ENCODE results near the gene FBXO41.

Gene FBXO41

DNA sequence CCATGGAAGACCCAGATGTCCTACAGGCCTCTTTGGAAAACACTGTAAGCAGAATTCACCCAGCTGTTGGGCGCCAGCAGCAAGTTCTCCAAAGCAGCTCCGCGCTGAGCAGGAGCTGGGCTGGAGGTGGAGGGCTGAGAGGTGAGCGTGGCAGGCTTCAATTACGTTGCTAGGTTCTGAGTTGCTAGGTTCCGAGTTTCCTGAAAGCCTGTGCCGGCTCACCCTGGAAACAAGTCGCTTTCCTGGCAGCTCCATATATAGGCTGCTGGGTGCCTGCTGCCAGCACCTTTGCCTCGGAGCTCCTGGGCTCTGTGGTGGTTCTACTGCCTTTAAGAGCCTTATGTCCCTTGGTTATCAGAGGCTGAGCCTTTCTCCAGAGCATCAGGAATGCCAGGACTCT, 23.4 kb upstream of the FBXO41 start:
- ChIA-PET CTCF (no interaction called here), POLR2A (no interaction called here)

DNA sequence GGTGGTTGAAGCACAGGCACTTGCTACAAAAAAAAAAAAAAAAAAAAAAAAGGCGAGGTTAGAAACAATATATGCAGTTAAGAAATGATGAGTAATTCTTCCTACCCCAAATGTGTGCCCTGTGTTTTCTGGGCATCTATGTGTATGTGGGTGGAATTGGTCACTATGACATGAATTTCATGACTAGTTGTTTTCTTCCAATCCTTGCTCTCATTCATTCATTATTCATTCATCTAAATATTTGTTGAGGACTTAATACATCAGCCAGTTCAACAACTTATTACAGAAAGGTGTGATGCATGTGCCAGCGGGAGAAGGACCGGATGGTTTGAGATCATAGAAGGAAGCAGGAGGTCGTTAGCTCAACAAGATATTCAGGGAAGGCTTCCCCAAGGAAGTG, 17.4 kb upstream of the FBXO41 start:
- POLR2A ChIA-PET: no interaction called here
- 91% methylated on average over 3 of the region's 4 CpGs for WGBS (ENCODE audit: insufficient coverage)
- no peak for DNase-seq
- Histone ChIP-seq H3K4me1 (ENCODE audit: control extremely low read depth in 1 of 4, control insufficient read depth in 4 of 4, insufficient read depth in 4 of 4, low read length in 3 of 4) (no peaks in the 10 kb centered on the region), H3K27ac (ENCODE audit: insufficient read depth in 1 of 2, low read depth in 1 of 2, low read length in 2 of 2, poor library complexity in 1 of 2, severe bottlenecking in 2 of 2) (no peak overlapping the region), H3K4me3 (ENCODE audit: control insufficient read depth in 1 of 7, extremely low read depth in 1 of 7, insufficient read depth in 4 of 7, low read depth in 2 of 7, low read length in 6 of 7) (no peak overlapping the region), H3K9me3 (ENCODE audit: control extremely low read depth in 1 of 5, control insufficient read depth in 4 of 5, insufficient read depth in 2 of 5, low read depth in 1 of 5, low read length in 4 of 5) (no peaks in the 10 kb centered on the region), H3K36me3 (ENCODE audit: control insufficient read depth in 4 of 4, insufficient read depth in 4 of 4, low read length in 3 of 4) (no peaks in the 10 kb centered on the region), H3K27me3 (replicated peaks in 2 of 5; ENCODE audit: control insufficient read depth in 4 of 5, insufficient read depth in 5 of 5, low read length in 4 of 5) (peaks cover 4 to 31% (median 20%) of the 10 kb centered on the region in 5 experiments)
- CTCF ChIA-PET: interaction anchor here (2.1 kb wide), 1 partner anchor 11 kb away, joined by 6 read pairs; no protein-coding TSS in a partner anchor

More for the DNA sequence above, 23.4 kb upstream of the FBXO41 start:
- no peak overlapping the region for H3K4me3 ChIP-seq (ENCODE audit: control insufficient read depth in 1 of 7, extremely low read depth in 1 of 7, insufficient read depth in 4 of 7, low read depth in 2 of 7, low read length in 6 of 7)
- H3K4me1 ChIP-seq (ENCODE audit: control extremely low read depth in 1 of 4, control insufficient read depth in 4 of 4, insufficient read depth in 4 of 4, low read length in 3 of 4): no peaks in the 10 kb centered on the region
- WGBS (ENCODE audit: insufficient coverage): 70% methylated on average over 5 of the region's 9 CpGs
- H3K27ac ChIP-seq (ENCODE audit: insufficient read depth in 1 of 2, low read depth in 1 of 2, low read length in 2 of 2, poor library complexity in 1 of 2, severe bottlenecking in 2 of 2): no peak overlapping the region
- DNase-seq: no peak
- peaks cover 0 to 3% (median 1%) of the 10 kb centered on the region in 5 experiments for H3K9me3 ChIP-seq (ENCODE audit: control extremely low read depth in 1 of 5, control insufficient read depth in 4 of 5, insufficient read depth in 2 of 5, low read depth in 1 of 5, low read length in 4 of 5)
- H3K27me3 ChIP-seq (replicated peaks in 2 of 5; ENCODE audit: control insufficient read depth in 4 of 5, insufficient read depth in 5 of 5, low read length in 4 of 5): peaks cover 0 to 18% (median 3%) of the 10 kb centered on the region in 5 experiments
- no peaks in the 10 kb centered on the region for H3K36me3 ChIP-seq (ENCODE audit: control insufficient read depth in 4 of 4, insufficient read depth in 4 of 4, low read length in 3 of 4)

DNA sequence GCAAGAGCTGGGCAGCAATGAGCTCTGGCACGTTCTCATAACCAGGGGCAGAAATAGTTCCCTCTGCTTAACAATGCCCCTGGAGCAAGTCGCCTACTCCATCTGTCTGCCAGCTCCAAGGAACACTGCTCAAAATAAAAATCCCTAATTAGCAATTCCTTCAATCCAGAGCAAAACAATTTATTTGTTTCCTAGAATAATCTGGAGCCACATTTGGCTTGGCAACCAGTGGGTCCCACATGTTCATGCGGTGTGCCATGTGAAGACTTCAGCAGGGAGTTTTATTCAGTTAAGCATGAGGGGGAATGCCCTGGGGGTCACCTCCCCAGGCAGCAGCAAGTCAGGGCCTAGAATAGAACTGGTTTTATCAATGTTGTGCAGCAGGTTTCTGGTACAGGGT, 16.6 kb upstream of the FBXO41 start:
- Histone ChIP-seq H3K27ac (ENCODE audit: insufficient read depth in 1 of 2, low read depth in 1 of 2, low read length in 2 of 2, poor library complexity in 1 of 2, severe bottlenecking in 2 of 2) (no peak overlapping the region), H3K4me1 (ENCODE audit: control extremely low read depth in 1 of 4, control insufficient read depth in 4 of 4, insufficient read depth in 4 of 4, low read length in 3 of 4) (no peaks in the 10 kb centered on the region), H3K4me3 (ENCODE audit: control insufficient read depth in 1 of 7, extremely low read depth in 1 of 7, insufficient read depth in 4 of 7, low read depth in 2 of 7, low read length in 6 of 7) (no peak overlapping the region), H3K36me3 (ENCODE audit: control insufficient read depth in 4 of 4, insufficient read depth in 4 of 4, low read length in 3 of 4) (no peaks in the 10 kb centered on the region), H3K9me3 (ENCODE audit: control extremely low read depth in 1 of 5, control insufficient read depth in 4 of 5, insufficient read depth in 2 of 5, low read depth in 1 of 5, low read length in 4 of 5) (no peaks in the 10 kb centered on the region), H3K27me3 (replicated peaks in 2 of 5; ENCODE audit: control insufficient read depth in 4 of 5, insufficient read depth in 5 of 5, low read length in 4 of 5) (peaks cover 8 to 38% (median 20%) of the 10 kb centered on the region in 5 experiments)
- no peak for DNase-seq
- ChIA-PET CTCF (no interaction called here), POLR2A (no interaction called here)
- 67% methylated on average over 3 of the region's 3 CpGs for WGBS (ENCODE audit: insufficient coverage)

DNA sequence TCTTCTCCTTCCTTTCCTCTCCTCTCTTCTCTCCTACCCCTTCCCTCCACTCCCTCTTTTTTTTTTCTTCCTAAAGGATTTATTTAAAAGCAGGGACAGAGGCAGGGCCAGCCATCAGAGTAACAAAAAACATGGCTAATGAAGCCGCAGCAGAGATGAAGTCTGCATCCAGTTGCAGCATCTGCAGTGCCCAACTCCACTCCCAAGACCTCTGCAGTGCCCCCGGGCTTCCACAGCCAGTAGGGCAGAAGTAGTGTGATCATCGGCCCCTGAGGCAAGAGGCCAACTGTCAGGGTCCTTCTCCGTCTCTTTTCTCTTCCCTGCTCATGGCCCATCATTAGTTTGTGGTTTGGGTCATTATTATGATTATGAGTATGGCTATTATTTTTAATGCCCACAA, 13.3 kb upstream of the FBXO41 start:
- Histone ChIP-seq H3K9me3 (ENCODE audit: control extremely low read depth in 1 of 5, control insufficient read depth in 4 of 5, insufficient read depth in 2 of 5, low read depth in 1 of 5, low read length in 4 of 5) (peaks cover 0 to 6% (median 4%) of the 10 kb centered on the region in 5 experiments), H3K27ac (ENCODE audit: insufficient read depth in 1 of 2, low read depth in 1 of 2, low read length in 2 of 2, poor library complexity in 1 of 2, severe bottlenecking in 2 of 2) (no peak overlapping the region), H3K36me3 (ENCODE audit: control insufficient read depth in 4 of 4, insufficient read depth in 4 of 4, low read length in 3 of 4) (no peaks in the 10 kb centered on the region), H3K27me3 (replicated peaks in 2 of 5; ENCODE audit: control insufficient read depth in 4 of 5, insufficient read depth in 5 of 5, low read length in 4 of 5) (peaks cover 26 to 64% (median 37%) of the 10 kb centered on the region in 5 experiments), H3K4me3 (ENCODE audit: control insufficient read depth in 1 of 7, extremely low read depth in 1 of 7, insufficient read depth in 4 of 7, low read depth in 2 of 7, low read length in 6 of 7) (no peak overlapping the region), H3K4me1 (ENCODE audit: control extremely low read depth in 1 of 4, control insufficient read depth in 4 of 4, insufficient read depth in 4 of 4, low read length in 3 of 4) (peaks cover 0 to 14% (median 10%) of the 10 kb centered on the region in 4 experiments)
- WGBS (ENCODE audit: insufficient coverage): 54% methylated on average over 2 of the region's 4 CpGs
- POLR2A ChIA-PET: no interaction called here
- DNase-seq: no peak
- CTCF ChIA-PET: no interaction called here

DNA sequence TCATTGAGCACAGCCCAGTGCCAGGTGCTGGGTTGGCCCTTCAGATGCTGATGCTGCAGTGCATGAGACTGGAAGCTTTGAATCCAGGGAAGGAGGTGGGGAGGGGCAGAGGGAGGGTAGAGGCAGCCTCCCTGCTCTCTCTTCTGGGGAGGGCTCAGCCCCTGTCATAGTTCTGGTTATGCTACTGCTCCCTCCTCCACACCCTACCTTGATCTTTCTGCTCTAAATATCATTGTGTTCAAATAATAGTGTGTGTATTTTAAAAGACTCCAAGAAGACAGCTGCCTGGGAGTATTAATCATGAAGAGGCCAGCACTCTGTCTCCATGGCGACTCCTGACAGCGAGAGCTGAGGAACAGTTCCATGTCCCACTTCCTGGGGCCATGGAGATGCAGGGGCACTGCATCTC, 12.9 kb upstream of the FBXO41 start:
- CTCF ChIA-PET: no interaction called here

DNA sequence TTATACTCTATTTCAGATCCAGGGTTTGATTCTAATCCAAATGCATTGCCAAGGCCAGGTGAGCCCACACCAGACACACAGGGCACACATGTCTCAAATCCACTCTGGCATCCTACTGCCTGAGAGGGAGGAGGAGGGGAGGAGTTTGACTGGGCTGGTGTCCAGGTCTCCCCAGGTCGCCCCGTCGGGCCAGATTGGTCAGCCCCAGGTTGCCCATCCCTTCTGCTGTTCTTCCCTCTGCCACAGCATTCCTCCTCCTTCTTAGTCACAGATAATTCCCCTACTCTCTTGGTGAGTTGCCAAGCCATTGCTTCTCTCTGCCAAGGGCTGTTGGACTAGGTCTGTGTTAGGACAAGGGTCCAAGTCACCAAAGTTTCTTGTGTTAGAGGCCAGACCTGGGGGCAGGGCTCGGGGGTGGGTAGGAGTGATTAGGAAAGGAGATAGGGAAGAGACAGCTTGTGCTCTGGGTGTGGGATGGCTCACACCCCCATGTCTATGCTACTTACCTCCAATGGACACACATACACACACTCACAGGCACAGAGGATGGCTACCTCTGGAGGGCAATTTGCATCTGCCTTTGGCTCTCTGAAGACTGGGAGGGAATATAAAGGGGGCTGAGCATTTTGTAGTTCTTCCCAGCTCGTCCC, 11.6 kb upstream of the FBXO41 start:
- DNase-seq: no peak
- Histone ChIP-seq H3K27ac (ENCODE audit: insufficient read depth in 1 of 2, low read depth in 1 of 2, low read length in 2 of 2, poor library complexity in 1 of 2, severe bottlenecking in 2 of 2) (no peak overlapping the region), H3K9me3 (ENCODE audit: control extremely low read depth in 1 of 5, control insufficient read depth in 4 of 5, insufficient read depth in 2 of 5, low read depth in 1 of 5, low read length in 4 of 5) (peaks cover 0 to 6% (median 4%) of the 10 kb centered on the region in 5 experiments), H3K36me3 (ENCODE audit: control insufficient read depth in 4 of 4, insufficient read depth in 4 of 4, low read length in 3 of 4) (no peaks in the 10 kb centered on the region), H3K27me3 (replicated peaks in 2 of 5; ENCODE audit: control insufficient read depth in 4 of 5, insufficient read depth in 5 of 5, low read length in 4 of 5) (peaks cover 27 to 81% (median 33%) of the 10 kb centered on the region in 5 experiments), H3K4me3 (ENCODE audit: control insufficient read depth in 1 of 7, extremely low read depth in 1 of 7, insufficient read depth in 4 of 7, low read depth in 2 of 7, low read length in 6 of 7) (no peak overlapping the region), H3K4me1 (ENCODE audit: control extremely low read depth in 1 of 4, control insufficient read depth in 4 of 4, insufficient read depth in 4 of 4, low read length in 3 of 4) (peaks cover 0 to 31% (median 26%) of the 10 kb centered on the region in 4 experiments)
- WGBS (ENCODE audit: insufficient coverage): no CpG with 5 or more reads among the region's 5 CpGs
- CTCF ChIA-PET: interaction anchor here (1.2 kb wide), 1 partner anchor 89 kb away, joined by 3 read pairs; the partner anchor contains the start of gene ALMS1
- POLR2A ChIA-PET: no interaction called here

More for the DNA sequence above, 12.9 kb upstream of the FBXO41 start:
- H3K4me1 ChIP-seq (ENCODE audit: control extremely low read depth in 1 of 4, control insufficient read depth in 4 of 4, insufficient read depth in 4 of 4, low read length in 3 of 4): peaks cover 0 to 18% (median 13%) of the 10 kb centered on the region in 4 experiments
- POLR2A ChIA-PET: no interaction called here
- no peaks in the 10 kb centered on the region for H3K36me3 ChIP-seq (ENCODE audit: control insufficient read depth in 4 of 4, insufficient read depth in 4 of 4, low read length in 3 of 4)
- H3K27me3 ChIP-seq (replicated peaks in 2 of 5; ENCODE audit: control insufficient read depth in 4 of 5, insufficient read depth in 5 of 5, low read length in 4 of 5): peaks cover 27 to 68% (median 36%) of the 10 kb centered on the region in 5 experiments
- WGBS (ENCODE audit: insufficient coverage): 27% methylated on average over 2 of the region's 2 CpGs
- DNase-seq: no peak
- no peak overlapping the region for H3K27ac ChIP-seq (ENCODE audit: insufficient read depth in 1 of 2, low read depth in 1 of 2, low read length in 2 of 2, poor library complexity in 1 of 2, severe bottlenecking in 2 of 2)
- H3K4me3 ChIP-seq (ENCODE audit: control insufficient read depth in 1 of 7, extremely low read depth in 1 of 7, insufficient read depth in 4 of 7, low read depth in 2 of 7, low read length in 6 of 7): no peak overlapping the region
- peaks cover 0 to 6% (median 4%) of the 10 kb centered on the region in 5 experiments for H3K9me3 ChIP-seq (ENCODE audit: control extremely low read depth in 1 of 5, control insufficient read depth in 4 of 5, insufficient read depth in 2 of 5, low read depth in 1 of 5, low read length in 4 of 5)

DNA sequence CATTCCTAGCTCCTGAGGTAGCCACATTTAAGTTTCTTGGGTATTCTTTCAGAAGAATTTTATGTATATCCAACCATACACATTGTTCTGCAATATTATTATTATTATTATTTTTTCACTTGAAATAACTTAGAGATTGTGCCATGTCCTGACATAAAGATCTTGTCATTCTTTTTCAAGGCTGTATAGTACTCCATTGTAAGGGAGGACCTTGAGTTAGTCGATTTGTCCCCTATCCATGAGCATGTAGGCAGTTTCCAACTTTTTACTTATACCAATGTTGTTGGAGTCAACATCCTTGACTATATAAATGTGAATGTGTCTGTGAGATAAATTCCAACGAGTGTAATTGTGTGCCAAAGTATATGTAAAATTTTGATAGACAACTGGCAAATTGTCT, 10.0 kb upstream of the FBXO41 start:
- no peak for DNase-seq
- Histone ChIP-seq H3K27ac (ENCODE audit: insufficient read depth in 1 of 2, low read depth in 1 of 2, low read length in 2 of 2, poor library complexity in 1 of 2, severe bottlenecking in 2 of 2) (no peak overlapping the region), H3K36me3 (ENCODE audit: control insufficient read depth in 4 of 4, insufficient read depth in 4 of 4, low read length in 3 of 4) (no peaks in the 10 kb centered on the region), H3K4me3 (ENCODE audit: control insufficient read depth in 1 of 7, extremely low read depth in 1 of 7, insufficient read depth in 4 of 7, low read depth in 2 of 7, low read length in 6 of 7) (no peak overlapping the region), H3K27me3 (replicated peaks in 2 of 5; ENCODE audit: control insufficient read depth in 4 of 5, insufficient read depth in 5 of 5, low read length in 4 of 5) (peaks cover 29 to 83% (median 35%) of the 10 kb centered on the region in 5 experiments), H3K4me1 (ENCODE audit: control extremely low read depth in 1 of 4, control insufficient read depth in 4 of 4, insufficient read depth in 4 of 4, low read length in 3 of 4) (peaks cover 0 to 32% (median 27%) of the 10 kb centered on the region in 4 experiments), H3K9me3 (ENCODE audit: control extremely low read depth in 1 of 5, control insufficient read depth in 4 of 5, insufficient read depth in 2 of 5, low read depth in 1 of 5, low read length in 4 of 5) (peaks cover 0 to 6% (median 4%) of the 10 kb centered on the region in 5 experiments)
- ChIA-PET CTCF (no interaction called here), POLR2A (no interaction called here)
- WGBS (ENCODE audit: insufficient coverage): 80% methylated on average over 1 of the region's 2 CpGs
